Keratinocyte (primary cell): Measurements from ENCODE around the gene SERP2. TPM values are rescaled to one million over a fixed set of nuclear protein-coding genes. Genes with fewer than 3 reads are reported as not detected.

Experiments used
- DNase-seq: peaks from one replicate; pipeline ENCODE4 v3.0.0-alpha.2; 2011; ENCODE audit warnings: low read depth, missing footprints, low spot score
- FAIRE-seq: peaks from 2 replicates; lab custom pipeline; 2011; peaks lifted over from hg19 to GRCh38; lab: Jason Lieb, UNC
- H2AFZ ChIP-seq: 2 replicates; pipeline ENCODE4 v1.6.0; 2012; ENCODE audit warnings: low read length, control low read depth, inconsistent platforms; ENCODE audit not compliant: control insufficient read depth
- H3K27ac ChIP-seq: 2 replicates; pipeline ENCODE4 v1.5.1; 2011; ENCODE audit warnings: low read length; ENCODE audit not compliant: control insufficient read depth, insufficient read depth
- H3K27me3 ChIP-seq: 3 replicates; pipeline ENCODE4 v1.6.0; 2011; ENCODE audit warnings: low read length; ENCODE audit not compliant: control insufficient read depth, insufficient read depth; ENCODE audit errors: extremely low read depth
- H3K36me3 ChIP-seq, 2 experiments: 2 replicates in 1 of 2; 3 replicates in 1 of 2; pipeline ENCODE4 v1.5.1; 2011; ENCODE audit warnings: low read length in 2 of 2, mild to moderate bottlenecking in 1 of 2; ENCODE audit not compliant: control insufficient read depth in 2 of 2, insufficient read depth in 2 of 2; ENCODE audit errors: extremely low read depth in 1 of 2
- H3K4me1 ChIP-seq: 3 replicates; pipeline ENCODE4 v1.5.1; 2011; ENCODE audit warnings: low read length; ENCODE audit not compliant: control insufficient read depth, insufficient read depth; ENCODE audit errors: extremely low read depth
- H3K4me2 ChIP-seq: 3 replicates; pipeline ENCODE4 v1.6.0; 2011; ENCODE audit warnings: low read depth, low read length; ENCODE audit not compliant: control insufficient read depth, insufficient read depth; ENCODE audit errors: extremely low read depth
- H3K4me3 ChIP-seq, 3 experiments: fragments of 200-600 bp in 1 of 3; sonication (generic) in 1 of 3; 2 replicates in 2 of 3; 3 replicates in 1 of 3; pipeline ENCODE4 v1.5.1; 2011 to 2016; ENCODE audit warnings: low read length in 3 of 3, mild to moderate bottlenecking in 3 of 3, control low read depth in 2 of 3, inconsistent platforms in 1 of 3, low read depth in 1 of 3, mixed read lengths in 1 of 3, mixed run types in 1 of 3, moderate library complexity in 1 of 3; ENCODE audit not compliant: control insufficient read depth in 2 of 3, insufficient read depth in 2 of 3; ENCODE audit errors: extremely low read depth in 1 of 3
- H3K79me2 ChIP-seq: 2 replicates; pipeline ENCODE4 v1.6.0; 2012; ENCODE audit warnings: low read length; ENCODE audit not compliant: control insufficient read depth, insufficient read depth
- H3K9ac ChIP-seq: 3 replicates; pipeline ENCODE4 v1.6.0; 2011; ENCODE audit warnings: low read length; ENCODE audit not compliant: control insufficient read depth, insufficient read depth; ENCODE audit errors: extremely low read depth
- H3K9me1 ChIP-seq: 3 replicates; pipeline ENCODE4 v1.6.0; 2011; ENCODE audit warnings: low read length; ENCODE audit not compliant: control insufficient read depth, insufficient read depth; ENCODE audit errors: extremely low read depth
- H3K9me3 ChIP-seq: 2 replicates; pipeline ENCODE4 v1.5.1; 2012; ENCODE audit warnings: low read depth, low read length; ENCODE audit not compliant: control insufficient read depth
- H4K20me1 ChIP-seq: 3 replicates; pipeline ENCODE4 v1.6.0; 2011; ENCODE audit warnings: low read length; ENCODE audit not compliant: control insufficient read depth, insufficient read depth; ENCODE audit errors: extremely low read depth
- EZH2 ChIP-seq: IDR thresholded peaks from one replicate; pipeline ENCODE4 v1.6.1; 2012; ENCODE audit warnings: inconsistent platforms, mild to moderate bottlenecking, low read length, moderate library complexity
- dilution Hi-C: fragments of 300-500 bp; cut with MboI; formaldehyde crosslinking; loops from one replicate; pipeline ENCODE4 v1.7.0; 2020; ENCODE audit warnings: low sequenced_read_pairs; ENCODE audit not compliant: extremely low pct_ligation_motif_present
- polyA plus RNA-seq, 5 experiments: library from polyadenylated mRNA; depleted of rRNA in 3 of 5; stranded (reverse) in 3 of 5; stranded (forward) in 1 of 5; unstranded in 1 of 5; fragments of >200 nt; gene quantifications; 1 replicate in 1 of 5; 2 replicates in 3 of 5; 3 replicates in 1 of 5; pipeline versions ENCODE4 v1.2.1 to v1.2.3, GENCODE V29; 2011 to 2012; ENCODE audit warnings: missing spikeins in 2 of 5, low read depth in 1 of 5, low replicate concordance in 1 of 5
- TF ChIP-seq, protein P1 (sequence below), 3 experiments: IDR thresholded peaks in 1 of 3; conservative IDR thresholded peaks in 1 of 3; optimal IDR thresholded peaks in 1 of 3; 2 replicates in 2 of 3; 3 replicates in 1 of 3; pipeline versions ENCODE3 to v1.5.1; 2011; ENCODE audit warnings: low read length in 3 of 3, mild to moderate bottlenecking in 3 of 3, moderate library complexity in 2 of 3, control low read depth in 1 of 3, inconsistent platforms in 1 of 3; ENCODE audit not compliant: insufficient read depth in 2 of 3; ENCODE audit errors: extremely low read depth in 1 of 3

SERP2 gene
- polyA plus RNA-seq, 1 donor (not counting 4 experiments of a cell fraction or from before 2014, with no cell fraction given), result 0.45 TPM

DNA sequence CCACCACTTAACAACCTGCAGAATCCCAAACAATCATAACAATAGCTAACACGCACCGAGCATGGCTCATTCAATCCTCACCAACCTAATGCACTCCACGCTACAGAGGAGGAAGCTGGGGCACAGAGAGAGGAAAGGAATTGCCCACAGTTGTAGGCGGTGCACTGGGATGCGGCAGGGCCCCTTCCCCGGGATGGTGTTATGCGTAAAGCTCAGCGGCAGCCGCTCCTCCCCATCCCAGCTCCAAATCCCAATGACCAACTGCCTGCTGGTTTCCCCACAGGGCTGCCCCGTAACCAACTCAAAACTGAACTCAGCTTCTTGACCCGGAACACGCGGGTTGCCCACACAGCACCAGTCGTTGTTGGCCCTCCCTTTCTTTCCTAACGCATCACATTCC lies 42.2 kb downstream of the SERP2 start:
- H3K9ac ChIP-seq, result no peak overlapping the region
- DNase-seq, result no peak
- no peaks in the 10 kb centered on the region for H3K79me2 ChIP-seq
- no peak overlapping the region for H3K27ac ChIP-seq
- no peaks in the 10 kb centered on the region for H3K36me3 ChIP-seq
- no peaks in the 10 kb centered on the region for H3K27me3 ChIP-seq
- H3K4me2 ChIP-seq, result no peak overlapping the region
- H2AFZ ChIP-seq, result no peak overlapping the region
- FAIRE-seq, result no peak
- H3K9me1 ChIP-seq, result no peaks in the 10 kb centered on the region
- H3K4me1 ChIP-seq, result no peaks in the 10 kb centered on the region
- dilution Hi-C loops, result no loop called here
- TF ChIP-seq, protein P1, sequence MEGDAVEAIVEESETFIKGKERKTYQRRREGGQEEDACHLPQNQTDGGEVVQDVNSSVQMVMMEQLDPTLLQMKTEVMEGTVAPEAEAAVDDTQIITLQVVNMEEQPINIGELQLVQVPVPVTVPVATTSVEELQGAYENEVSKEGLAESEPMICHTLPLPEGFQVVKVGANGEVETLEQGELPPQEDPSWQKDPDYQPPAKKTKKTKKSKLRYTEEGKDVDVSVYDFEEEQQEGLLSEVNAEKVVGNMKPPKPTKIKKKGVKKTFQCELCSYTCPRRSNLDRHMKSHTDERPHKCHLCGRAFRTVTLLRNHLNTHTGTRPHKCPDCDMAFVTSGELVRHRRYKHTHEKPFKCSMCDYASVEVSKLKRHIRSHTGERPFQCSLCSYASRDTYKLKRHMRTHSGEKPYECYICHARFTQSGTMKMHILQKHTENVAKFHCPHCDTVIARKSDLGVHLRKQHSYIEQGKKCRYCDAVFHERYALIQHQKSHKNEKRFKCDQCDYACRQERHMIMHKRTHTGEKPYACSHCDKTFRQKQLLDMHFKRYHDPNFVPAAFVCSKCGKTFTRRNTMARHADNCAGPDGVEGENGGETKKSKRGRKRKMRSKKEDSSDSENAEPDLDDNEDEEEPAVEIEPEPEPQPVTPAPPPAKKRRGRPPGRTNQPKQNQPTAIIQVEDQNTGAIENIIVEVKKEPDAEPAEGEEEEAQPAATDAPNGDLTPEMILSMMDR (optimal IDR thresholded peaks at IDR 0.05 in 1 of 3, IDR thresholded peaks at IDR 0.05 in 1 of 3, conservative IDR thresholded peaks at IDR 0.05 in 1 of 3; ENCODE audit: extremely low read depth in 1 of 3, insufficient read depth in 2 of 3, low read length in 3 of 3), result no peak
- TF ChIP-seq EZH2, result no peak
- H4K20me1 ChIP-seq, result no peaks in the 10 kb centered on the region
- no peaks in the 10 kb centered on the region for H3K9me3 ChIP-seq
- no peak overlapping the region for H3K4me3 ChIP-seq

DNA sequence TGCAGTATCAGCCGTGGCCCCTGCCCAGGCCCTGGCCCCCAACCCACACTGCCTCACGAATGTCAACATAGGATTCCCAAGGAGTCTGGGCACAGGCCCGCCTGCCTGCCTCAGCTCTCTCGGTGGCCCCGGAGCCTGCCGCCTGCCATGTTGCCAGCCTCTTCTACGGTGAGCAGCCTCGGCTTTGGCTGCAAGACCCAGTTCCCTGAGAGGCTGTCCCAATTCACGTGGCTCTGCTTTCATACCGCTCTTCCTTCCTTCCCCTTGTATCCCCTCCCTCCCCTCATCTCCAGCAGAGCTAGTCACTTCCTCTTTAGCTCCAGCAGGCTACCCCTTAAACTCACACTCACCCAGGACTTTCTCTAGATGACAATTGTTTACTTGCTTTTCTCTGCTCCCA lies 42.7 kb downstream of the SERP2 start:
- Histone ChIP-seq H4K20me1 (no peaks in the 10 kb centered on the region), H3K9me1 (no peaks in the 10 kb centered on the region), H3K9me3 (no peaks in the 10 kb centered on the region), H3K4me2 (no peak overlapping the region), H2AFZ (no peak overlapping the region), H3K36me3 (no peaks in the 10 kb centered on the region), H3K4me1 (no peaks in the 10 kb centered on the region), H3K27me3 (no peaks in the 10 kb centered on the region), H3K27ac (no peak overlapping the region), H3K79me2 (no peaks in the 10 kb centered on the region), H3K9ac (no peak overlapping the region), H3K4me3 (no peak overlapping the region)
- FAIRE-seq, result no peak
- no peak for DNase-seq
- dilution Hi-C loops, result no loop called here
- no peak for TF ChIP-seq EZH2
- TF ChIP-seq, protein P1 (optimal IDR thresholded peaks at IDR 0.05 in 1 of 3, IDR thresholded peaks at IDR 0.05 in 1 of 3, conservative IDR thresholded peaks at IDR 0.05 in 1 of 3; ENCODE audit: extremely low read depth in 1 of 3, insufficient read depth in 2 of 3, low read length in 3 of 3), result no peak
